HFF-Myc (cell line): ENCODE data around the gene KHDC4.
A peak's percentile ranks its signal among the peaks of the same experiment; 100 is the strongest.

ENCODE experiments used
- DNase-seq: peaks from one replicate; pipeline ENCODE4 v3.0.0-alpha.2; 2011; ENCODE audit warnings: low read depth; ENCODE audit errors: extremely low read depth
- H3K4me3 ChIP-seq: replicated peaks from 2 replicates; pipeline ENCODE4 v1.5.1; 2011; ENCODE audit warnings: low read depth, mild to moderate bottlenecking, control low read depth, low read length
- TF ChIP-seq, protein P1 (sequence below): IDR thresholded peaks from 2 replicates; pipeline ENCODE4 v1.5.1; 2012; ENCODE audit warnings: mild to moderate bottlenecking, low read depth, low read length, control low read depth; ENCODE audit errors: missing control alignments

KHDC4 gene

DNA sequence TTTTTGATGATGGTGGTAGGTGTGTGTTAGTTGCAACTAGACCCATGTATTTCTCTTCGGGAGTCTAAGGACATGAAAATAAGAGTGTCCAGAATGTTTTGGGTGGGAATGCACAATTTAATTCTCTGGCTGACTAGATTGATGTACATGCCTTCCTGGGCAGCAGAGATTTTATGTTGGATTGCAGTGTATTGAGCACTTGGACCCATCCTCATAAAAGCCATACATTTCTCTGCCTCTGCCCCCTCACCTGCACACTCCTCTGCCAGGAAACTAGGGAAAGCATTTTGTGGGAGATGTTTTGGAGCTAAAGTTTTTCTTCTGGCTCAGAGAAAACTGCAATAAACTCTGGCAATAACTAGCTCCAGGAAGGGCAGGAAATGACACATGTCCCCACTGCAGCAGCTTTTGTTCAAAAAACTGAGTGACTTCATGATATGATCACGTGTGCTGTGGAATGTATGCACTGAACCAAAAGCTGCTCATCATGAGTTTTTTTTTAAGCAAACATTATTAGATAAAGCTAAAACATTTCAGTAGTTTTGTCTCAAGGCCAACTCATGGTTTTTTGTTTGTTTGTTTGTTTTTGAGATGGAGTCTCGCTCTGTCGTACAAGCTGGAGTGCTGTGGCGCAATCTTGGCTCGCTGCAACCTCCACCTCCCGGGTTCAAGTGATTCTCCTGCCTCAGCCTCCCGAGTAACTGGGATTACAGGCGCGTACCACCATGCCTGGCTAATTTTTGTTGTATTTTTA is 40.6 kb downstream of the KHDC4 start:
- TF ChIP-seq, protein P1, sequence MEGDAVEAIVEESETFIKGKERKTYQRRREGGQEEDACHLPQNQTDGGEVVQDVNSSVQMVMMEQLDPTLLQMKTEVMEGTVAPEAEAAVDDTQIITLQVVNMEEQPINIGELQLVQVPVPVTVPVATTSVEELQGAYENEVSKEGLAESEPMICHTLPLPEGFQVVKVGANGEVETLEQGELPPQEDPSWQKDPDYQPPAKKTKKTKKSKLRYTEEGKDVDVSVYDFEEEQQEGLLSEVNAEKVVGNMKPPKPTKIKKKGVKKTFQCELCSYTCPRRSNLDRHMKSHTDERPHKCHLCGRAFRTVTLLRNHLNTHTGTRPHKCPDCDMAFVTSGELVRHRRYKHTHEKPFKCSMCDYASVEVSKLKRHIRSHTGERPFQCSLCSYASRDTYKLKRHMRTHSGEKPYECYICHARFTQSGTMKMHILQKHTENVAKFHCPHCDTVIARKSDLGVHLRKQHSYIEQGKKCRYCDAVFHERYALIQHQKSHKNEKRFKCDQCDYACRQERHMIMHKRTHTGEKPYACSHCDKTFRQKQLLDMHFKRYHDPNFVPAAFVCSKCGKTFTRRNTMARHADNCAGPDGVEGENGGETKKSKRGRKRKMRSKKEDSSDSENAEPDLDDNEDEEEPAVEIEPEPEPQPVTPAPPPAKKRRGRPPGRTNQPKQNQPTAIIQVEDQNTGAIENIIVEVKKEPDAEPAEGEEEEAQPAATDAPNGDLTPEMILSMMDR: no peak
- DNase-seq: peak; percentile 79

DNA sequence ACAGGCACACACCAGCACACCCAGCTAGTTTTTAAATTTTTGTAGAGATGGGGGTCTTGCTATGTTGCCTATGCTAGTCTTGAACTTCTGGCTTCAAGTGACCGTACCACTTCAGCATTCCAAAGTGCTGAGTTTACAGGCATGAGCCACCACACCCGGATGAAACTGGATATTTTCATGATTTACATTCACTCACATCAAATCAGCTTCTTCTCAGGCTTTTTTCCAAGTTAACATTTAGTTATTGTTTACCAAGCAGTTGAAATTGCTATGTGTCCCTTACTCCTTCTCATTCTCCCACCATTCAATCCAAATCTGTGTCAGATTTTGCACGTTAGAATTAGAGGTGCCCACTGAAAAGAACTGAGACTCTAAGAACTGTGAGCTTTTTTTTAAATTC is 41.4 kb downstream of the KHDC4 start:
- H3K4me3 ChIP-seq: no peak overlapping the region
- DNase-seq: peak; percentile 60
- TF ChIP-seq, protein P1: no peak

More for the DNA sequence above, 40.6 kb downstream of the KHDC4 start:
- H3K4me3 ChIP-seq: no peak overlapping the region

DNA sequence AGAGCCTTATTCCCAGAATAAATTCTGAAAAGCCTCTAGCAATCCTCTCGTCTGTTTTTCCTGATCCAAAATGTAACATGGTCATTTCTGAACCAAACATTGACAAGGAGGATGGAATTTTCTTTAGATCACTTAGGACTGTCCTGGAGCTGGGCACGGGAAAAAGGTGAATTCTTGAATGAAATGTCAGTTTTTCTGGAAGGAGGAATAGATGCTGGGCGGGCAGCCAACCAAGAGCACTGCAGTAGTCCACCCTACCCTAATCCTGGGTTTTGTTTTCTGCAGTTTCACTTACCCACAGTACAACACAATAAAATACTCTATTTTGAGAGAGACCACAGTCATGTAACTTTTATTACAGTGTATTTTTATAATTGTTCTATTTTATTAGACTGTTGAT is 44.0 kb downstream of the KHDC4 start:
- DNase-seq: no peak
- H3K4me3 ChIP-seq: no peak overlapping the region
- TF ChIP-seq, protein P1: no peak

DNA sequence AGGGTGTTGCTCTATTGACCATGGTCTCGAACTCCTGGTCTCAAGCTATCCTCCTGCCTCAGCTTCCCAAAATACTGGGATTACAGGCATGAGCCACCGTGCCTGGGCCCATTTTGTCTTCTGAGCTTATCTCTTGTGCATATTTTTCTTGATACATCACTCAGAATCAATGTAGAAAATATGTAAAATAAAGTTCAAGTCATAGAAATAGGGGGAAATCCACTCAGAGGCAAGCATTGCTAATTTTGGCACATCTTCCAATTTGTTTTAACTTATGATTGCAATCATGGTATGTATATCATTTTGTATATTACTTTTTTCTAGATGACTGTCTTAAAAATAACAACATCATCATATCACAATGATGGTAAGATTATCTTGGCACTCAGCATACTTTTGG is 44.6 kb downstream of the KHDC4 start:
- H3K4me3 ChIP-seq: no peak overlapping the region
- TF ChIP-seq, protein P1: no peak
- DNase-seq: no peak

DNA sequence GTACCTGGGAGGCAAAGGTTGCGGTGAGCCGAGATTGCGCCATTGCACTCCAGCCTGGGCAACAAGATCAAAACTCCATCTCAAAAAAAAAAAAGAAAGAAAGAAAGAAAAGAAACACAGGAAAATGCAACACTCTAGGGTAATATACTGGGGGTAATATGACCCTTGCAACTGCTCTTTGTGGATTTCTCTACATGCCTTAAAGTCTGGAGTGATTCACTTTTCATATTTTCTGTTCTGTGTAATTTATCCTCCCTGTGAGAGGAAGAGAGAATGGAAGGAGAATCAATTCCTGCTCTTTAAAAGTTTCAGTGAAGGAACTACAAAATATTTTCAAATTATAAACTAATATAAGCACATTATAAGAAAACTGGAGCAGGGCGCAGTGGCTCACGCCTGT is 45.7 kb downstream of the KHDC4 start:
- no peak for DNase-seq
- TF ChIP-seq, protein P1: no peak
- H3K4me3 ChIP-seq: no peak overlapping the region

DNA sequence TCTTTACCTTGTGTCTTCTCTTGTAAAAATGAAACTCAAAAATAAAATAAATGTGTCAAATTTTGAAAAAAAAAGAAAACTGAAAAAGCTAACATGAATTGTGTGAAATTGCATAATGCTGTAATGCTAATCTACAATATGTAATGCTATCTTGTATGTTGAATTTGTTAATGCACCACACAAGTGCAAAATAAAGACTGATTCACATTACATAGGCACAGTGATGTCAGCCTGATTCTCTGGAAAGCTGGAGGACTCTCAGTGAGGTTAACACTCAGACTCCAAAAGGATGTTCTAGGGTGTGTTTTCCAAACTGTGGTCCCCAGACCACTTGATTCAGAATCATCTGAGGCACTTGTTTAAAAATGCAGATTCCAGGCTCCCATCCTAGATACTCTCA is 49.2 kb downstream of the KHDC4 start:
- TF ChIP-seq, protein P1: no peak
- no peak for DNase-seq
- H3K4me3 ChIP-seq: no peak overlapping the region
